ENCODE results near the gene PLEKHH1.

DNA sequence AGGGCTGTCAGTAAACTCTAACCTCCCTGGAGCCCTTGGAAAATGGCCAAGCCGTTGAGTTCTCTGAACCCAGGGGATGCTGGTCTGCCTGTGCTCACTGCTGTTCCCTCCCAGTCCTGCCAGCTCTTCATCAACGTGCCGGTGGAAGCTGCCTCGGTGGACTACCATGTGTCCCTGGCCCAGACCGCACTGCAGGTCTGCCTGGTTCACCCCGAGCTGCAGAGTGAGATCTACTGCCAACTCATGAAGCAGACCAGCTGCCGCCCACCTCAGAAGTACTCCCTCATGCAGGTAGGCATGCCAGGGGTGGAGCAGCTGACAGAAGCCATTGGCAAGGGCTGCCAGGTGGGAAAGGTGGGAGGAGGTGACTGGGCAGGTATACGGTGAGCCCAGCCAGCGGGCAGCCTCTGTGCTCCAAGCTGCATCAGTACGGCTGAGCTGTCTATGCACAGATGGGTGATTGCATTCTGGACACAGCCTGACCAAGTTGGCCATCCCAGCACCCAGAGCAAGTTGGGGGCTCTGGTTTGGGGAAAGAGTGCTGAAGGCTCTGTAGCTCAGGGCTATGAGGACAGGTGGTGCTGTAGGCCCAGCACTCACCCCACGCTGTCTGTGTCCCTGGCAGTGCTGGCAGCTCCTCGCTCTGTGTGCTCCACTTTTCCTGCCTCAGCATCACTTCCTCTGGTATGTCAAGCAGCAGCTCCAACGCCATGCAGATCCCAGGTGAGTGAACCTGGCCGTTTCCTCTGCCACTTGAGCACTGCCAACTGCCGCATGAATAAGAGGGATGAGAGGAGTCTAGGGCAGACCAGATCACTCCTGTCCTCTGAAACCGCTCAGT, 45.0 kb downstream of the PLEKHH1 start:
- no peak for TF ChIP-seq EZH2phosphoT487 (IDR thresholded peaks at IDR 0.05; ENCODE audit: borderline replicate concordance, low read length)
- TF ChIP-seq, protein P1, sequence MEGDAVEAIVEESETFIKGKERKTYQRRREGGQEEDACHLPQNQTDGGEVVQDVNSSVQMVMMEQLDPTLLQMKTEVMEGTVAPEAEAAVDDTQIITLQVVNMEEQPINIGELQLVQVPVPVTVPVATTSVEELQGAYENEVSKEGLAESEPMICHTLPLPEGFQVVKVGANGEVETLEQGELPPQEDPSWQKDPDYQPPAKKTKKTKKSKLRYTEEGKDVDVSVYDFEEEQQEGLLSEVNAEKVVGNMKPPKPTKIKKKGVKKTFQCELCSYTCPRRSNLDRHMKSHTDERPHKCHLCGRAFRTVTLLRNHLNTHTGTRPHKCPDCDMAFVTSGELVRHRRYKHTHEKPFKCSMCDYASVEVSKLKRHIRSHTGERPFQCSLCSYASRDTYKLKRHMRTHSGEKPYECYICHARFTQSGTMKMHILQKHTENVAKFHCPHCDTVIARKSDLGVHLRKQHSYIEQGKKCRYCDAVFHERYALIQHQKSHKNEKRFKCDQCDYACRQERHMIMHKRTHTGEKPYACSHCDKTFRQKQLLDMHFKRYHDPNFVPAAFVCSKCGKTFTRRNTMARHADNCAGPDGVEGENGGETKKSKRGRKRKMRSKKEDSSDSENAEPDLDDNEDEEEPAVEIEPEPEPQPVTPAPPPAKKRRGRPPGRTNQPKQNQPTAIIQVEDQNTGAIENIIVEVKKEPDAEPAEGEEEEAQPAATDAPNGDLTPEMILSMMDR (IDR thresholded peaks at IDR 0.05; ENCODE audit: low read depth, low read length, poor library complexity, severe bottlenecking): no peak

Data from DOHH2 (cell line).